Ascending aorta (tissue), 2 donors: Measurements from ENCODE around the gene WHRN. TPM values are rescaled to one million over a fixed set of nuclear protein-coding genes. Genes with fewer than 3 reads are reported as not detected.

ENCODE experiments used
- DNase-seq, 2 donors: peaks; one replicate each; pipeline ENCODE4 v3.0.0-alpha.2; 2019; ENCODE audit warnings: low spot score in 2 of 2
- H3K27ac ChIP-seq, 2 donors: fragments of 200-600 bp; sonication (generic); one replicate each; pipeline ENCODE4 v1.5.1; 2016 to 2017; ENCODE audit warnings: mild to moderate bottlenecking in 1 of 2
- H3K27me3 ChIP-seq: fragments of 200-600 bp; sonication (generic); one replicate; pipeline ENCODE4 v1.5.1; 2017
- H3K36me3 ChIP-seq, 2 donors: fragments of 200-600 bp; sonication (generic); one replicate each; pipeline ENCODE4 v1.5.1; 2016
- H3K4me1 ChIP-seq, 2 donors: fragments of 200-600 bp; sonication (generic); one replicate each; pipeline ENCODE4 v1.5.1; 2016 to 2017; ENCODE audit warnings: mild to moderate bottlenecking in 1 of 2
- H3K4me3 ChIP-seq, 2 donors: fragments of 200-600 bp; sonication (generic); one replicate each; pipeline ENCODE4 v1.5.1; 2016 to 2017; ENCODE audit warnings: mild to moderate bottlenecking in 1 of 2
- H3K9me3 ChIP-seq, 2 donors: fragments of 200-600 bp; sonication (generic); one replicate each; pipeline ENCODE4 v1.5.1; 2016
- CTCF ChIP-seq, 3 experiments: fragments of 200-600 bp in 2 of 3; fragments of 450-650 bp in 1 of 3; sonication (generic) in 2 of 3; IDR thresholded peaks; one replicate each; pipeline ENCODE4 v1.5.1; 2016 to 2019; ENCODE audit warnings: antibody characterized with exemption in 3 of 3, mild to moderate bottlenecking in 1 of 3, moderate library complexity in 1 of 3
- intact Hi-C: fragments of 100-400 bp; cut with DNase I; formaldehyde crosslinking; loops from one replicate; pipeline ENCODE4 v1.15.1; 2023
- total RNA-seq: library from RNA; depleted of rRNA; stranded (reverse); fragments of >200 nt; gene quantifications from one replicate; pipeline ENCODE4 v1.1.0, GENCODE V29; 2016

The WHRN gene
- total RNA-seq, 1 donor from 2014 or later: 3.9 TPM

GRCh38 chr9:114419796-114420195 is 85.5 kb downstream of the WHRN start:
- no peak overlapping the region for H3K4me3 ChIP-seq
- H3K27ac ChIP-seq: no peak overlapping the region
- no peaks in the 10 kb centered on the region for H3K36me3 ChIP-seq
- intact Hi-C loops: no loop called here
- TF ChIP-seq CTCF (IDR thresholded peaks at IDR 0.05): no peak
- H3K9me3 ChIP-seq: no peaks in the 10 kb centered on the region
- H3K27me3 ChIP-seq: no peaks in the 10 kb centered on the region
- H3K4me1 ChIP-seq: no peaks in the 10 kb centered on the region
- DNase-seq: no peak

GRCh38 chr9:114418053-114418452 is 87.2 kb downstream of the WHRN start:
- Histone ChIP-seq H3K27ac (no peak overlapping the region), H3K4me3 (no peak overlapping the region), H3K4me1 (no peaks in the 10 kb centered on the region), H3K27me3 (no peaks in the 10 kb centered on the region), H3K36me3 (no peaks in the 10 kb centered on the region), H3K9me3 (no peaks in the 10 kb centered on the region)
- TF ChIP-seq CTCF (IDR thresholded peaks at IDR 0.05): no peak
- intact Hi-C loops: no loop called here
- no peak for DNase-seq

GRCh38 chr9:114417511-114417910 is 87.8 kb downstream of the WHRN start:
- intact Hi-C loops: no loop called here
- no peak overlapping the region for H3K4me3 ChIP-seq
- no peak overlapping the region for H3K27ac ChIP-seq
- no peak for DNase-seq
- no peaks in the 10 kb centered on the region for H3K4me1 ChIP-seq
- H3K27me3 ChIP-seq: no peaks in the 10 kb centered on the region
- no peaks in the 10 kb centered on the region for H3K36me3 ChIP-seq
- H3K9me3 ChIP-seq: no peaks in the 10 kb centered on the region
- TF ChIP-seq CTCF (IDR thresholded peaks at IDR 0.05): no peak

GRCh38 chr9:114416906-114417305 is 88.4 kb downstream of the WHRN start:
- Histone ChIP-seq H3K27me3 (no peaks in the 10 kb centered on the region), H3K4me1 (no peaks in the 10 kb centered on the region), H3K27ac (no peak overlapping the region), H3K9me3 (no peaks in the 10 kb centered on the region), H3K4me3 (no peak overlapping the region), H3K36me3 (no peaks in the 10 kb centered on the region)
- no peak for DNase-seq
- no peak for TF ChIP-seq CTCF (IDR thresholded peaks at IDR 0.05)
- intact Hi-C loops: no loop called here

GRCh38 chr9:114416290-114416689 is 89.0 kb downstream of the WHRN start:
- intact Hi-C loops: no loop called here
- no peak overlapping the region for H3K4me3 ChIP-seq
- no peak for DNase-seq
- H3K36me3 ChIP-seq: no peaks in the 10 kb centered on the region
- TF ChIP-seq CTCF (IDR thresholded peaks at IDR 0.05): no peak
- no peaks in the 10 kb centered on the region for H3K4me1 ChIP-seq
- H3K27ac ChIP-seq: no peak overlapping the region
- no peaks in the 10 kb centered on the region for H3K9me3 ChIP-seq
- H3K27me3 ChIP-seq: no peaks in the 10 kb centered on the region

DNA sequence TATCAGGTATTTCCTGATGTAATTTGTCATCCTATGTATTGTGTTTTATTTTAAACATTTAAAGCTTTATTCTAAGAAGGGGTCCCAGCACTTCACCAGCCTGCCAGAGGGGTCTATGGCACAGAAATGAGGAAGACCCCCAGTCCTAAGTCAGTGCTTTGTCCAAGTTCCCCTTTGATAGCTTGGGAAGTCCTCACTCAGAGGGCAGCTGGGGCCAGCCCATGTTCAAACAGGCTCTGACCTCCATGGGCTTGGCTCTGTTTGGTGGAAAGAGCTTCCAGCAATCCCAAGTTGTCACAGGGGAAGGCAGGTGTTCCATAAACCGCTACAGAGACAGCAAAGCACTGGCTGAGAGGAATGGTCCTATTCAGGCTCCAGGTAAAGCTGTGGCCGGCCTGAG is 90.9 kb downstream of the WHRN start:
- Histone ChIP-seq H3K9me3 (no peaks in the 10 kb centered on the region), H3K36me3 (no peaks in the 10 kb centered on the region), H3K27ac (no peak overlapping the region), H3K4me3 (no peak overlapping the region), H3K4me1 (no peaks in the 10 kb centered on the region), H3K27me3 (no peaks in the 10 kb centered on the region)
- DNase-seq: no peak
- intact Hi-C loops: no loop called here
- TF ChIP-seq CTCF (IDR thresholded peaks at IDR 0.05): no peak
